HepG2 (cell line): ENCODE results near the gene KIF2C. TPM values are rescaled to one million over a fixed set of nuclear protein-coding genes. Genes with fewer than 3 reads are reported as not detected.

Experiments used
- ARNT2 ChIP-seq: sonication (generic); formaldehyde crosslinking; IDR thresholded peaks from 2 replicates; pipeline ENCODE4 v1.8.0; 2022; ENCODE audit warnings: mild to moderate bottlenecking, low read depth, missing genetic modification reagents, moderate library complexity
- ATF7 ChIP-seq, 2 experiments: fragments of 450-650 bp in 1 of 2; sonication (generic) in 1 of 2; formaldehyde crosslinking in 1 of 2; IDR thresholded peaks; 2 replicates each; pipeline versions ENCODE4 v1.4.0 to v1.6.1; 2016 to 2020; ENCODE audit warnings: antibody characterized with exemption in 1 of 2, mild to moderate bottlenecking in 1 of 2, missing genetic modification reagents in 1 of 2
- CC2D1A ChIP-seq: sonication (generic); formaldehyde crosslinking; IDR thresholded peaks from 2 replicates; pipeline ENCODE4 v1.8.1; 2023; ENCODE audit warnings: mild to moderate bottlenecking, missing genetic modification reagents
- GABPA ChIP-seq, 2 experiments: IDR thresholded peaks; 2 replicates each; pipeline ENCODE4 v1.6.1; 2011 to 2016; ENCODE audit warnings: low read depth in 2 of 2, low read length in 1 of 2, missing biosample characterization in 1 of 2, missing genetic modification characterization in 1 of 2
- HCFC1 ChIP-seq: fragments of 150-350 bp; IDR thresholded peaks from 2 replicates; pipeline ENCODE4 v1.6.1; 2014; ENCODE audit warnings: low read depth, low read length
- HHEX ChIP-seq: IDR thresholded peaks from 2 replicates; pipeline ENCODE4 v1.6.1; 2016; ENCODE audit warnings: control low read depth
- KAT8 ChIP-seq: IDR thresholded peaks from 2 replicates; pipeline ENCODE4 v1.6.1; 2016; ENCODE audit warnings: missing genetic modification reagents, missing compliant biosample characterization
- MEF2D ChIP-seq: sonication (generic); formaldehyde crosslinking; IDR thresholded peaks from 2 replicates; pipeline ENCODE4 v1.5.1; 2020; ENCODE audit warnings: mild to moderate bottlenecking, missing genetic modification reagents
- NONO ChIP-seq, 2 experiments: fragments of 450-650 bp in 1 of 2; sonication (generic) in 1 of 2; formaldehyde crosslinking in 1 of 2; IDR thresholded peaks in 1 of 2; conservative IDR thresholded peaks in 1 of 2; 2 replicates each; pipeline versions ENCODE4 v1.6.1 to v1.8.0; 2017 to 2022; ENCODE audit warnings: mild to moderate bottlenecking in 1 of 2, missing genetic modification reagents in 1 of 2, moderate library complexity in 1 of 2
- RARA ChIP-seq: IDR thresholded peaks from 2 replicates; pipeline ENCODE4 v1.6.1; 2016; ENCODE audit warnings: missing genetic modification reagents, missing compliant biosample characterization
- REXO4 ChIP-seq: sonication (generic); formaldehyde crosslinking; IDR thresholded peaks from 2 replicates; pipeline ENCODE4 v1.8.0; 2022; ENCODE audit warnings: missing genetic modification reagents, mild to moderate bottlenecking, borderline replicate concordance
- SATB2 ChIP-seq: sonication (generic); formaldehyde crosslinking; IDR thresholded peaks from 2 replicates; pipeline ENCODE4 v1.5.0; 2020; ENCODE audit warnings: missing genetic modification reagents
- SNAI1 ChIP-seq: sonication (generic); formaldehyde crosslinking; IDR thresholded peaks from 2 replicates; pipeline ENCODE4 v1.5.0; 2020; ENCODE audit warnings: mild to moderate bottlenecking, missing genetic modification reagents, borderline replicate concordance
- ZFP36L1 ChIP-seq: sonication (generic); formaldehyde crosslinking; IDR thresholded peaks from 2 replicates; pipeline ENCODE4 v1.8.0; 2022; ENCODE audit warnings: mild to moderate bottlenecking, missing genetic modification reagents, moderate library complexity
- ZNF773 ChIP-seq: sonication (generic); formaldehyde crosslinking; IDR thresholded peaks from 2 replicates; pipeline ENCODE4 v1.4.0; 2020; ENCODE audit warnings: missing genetic modification reagents, borderline replicate concordance
- ZNF800 ChIP-seq: sonication (generic); formaldehyde crosslinking; IDR thresholded peaks from 2 replicates; pipeline ENCODE4 v1.4.0; 2020; ENCODE audit warnings: missing genetic modification reagents
- ZSCAN20 ChIP-seq: sonication (generic); formaldehyde crosslinking; IDR thresholded peaks from 2 replicates; pipeline ENCODE4 v1.4.0; 2020; ENCODE audit warnings: missing genetic modification reagents, mild to moderate bottlenecking, borderline replicate concordance
- polyA plus RNA-seq, 8 experiments: library from polyadenylated mRNA; depleted of rRNA in 3 of 8; stranded (reverse) in 7 of 8; unstranded in 1 of 8; fragments of >200 nt; fragmentation: Illumina TruSeq in 4 of 8; extraction: Trizol in 4 of 8; gene quantifications; 2 replicates each; pipeline versions ENCODE4 v1.2.1 to v1.2.3, GENCODE V29; 2011 to 2016; ENCODE audit warnings: low read depth in 4 of 8, missing spikeins in 1 of 8, mixed read lengths in 1 of 8; ENCODE audit not compliant: insufficient read depth in 1 of 8
- total RNA-seq, 5 experiments: library from RNA; depleted of rRNA; stranded (reverse); fragments of >200 nt; fragmentation: Illumina TruSeq; extraction: Trizol; gene quantifications; 2 replicates each; pipeline ENCODE4 v1.2.3, GENCODE V29; 2016; ENCODE audit warnings: low read depth in 1 of 5
- TF ChIP-seq, protein P1 (sequence below): sonication (generic); formaldehyde crosslinking; IDR thresholded peaks from 2 replicates; pipeline ENCODE4 v1.5.1; 2020; ENCODE audit warnings: missing genetic modification reagents, mild to moderate bottlenecking, borderline replicate concordance
- TF ChIP-seq, protein P2 (sequence below): sonication (generic); formaldehyde crosslinking; conservative IDR thresholded peaks from 2 replicates; pipeline ENCODE4 v1.8.0; 2022; ENCODE audit warnings: low read depth, missing genetic modification reagents
- TF ChIP-seq, protein P3 (sequence below): sonication (generic); formaldehyde crosslinking; IDR thresholded peaks from 2 replicates; pipeline ENCODE4 v1.4.0; 2020; ENCODE audit warnings: missing genetic modification reagents, mild to moderate bottlenecking, borderline replicate concordance

KIF2C gene
- total and polyA plus RNA-seq, 2 of the 13 experiments (the other 11 are each of a cell fraction or from before 2014, with no cell fraction given), result 29.7 to 53.7 TPM

- peak; percentile 73 for TF ChIP-seq KAT8 (CRISPR knock-in tag)
- peak; percentile 62; the same call in 1 of the 2 replicates for TF ChIP-seq MEF2D (CRISPR knock-in tag)
- no peak for TF ChIP-seq HCFC1
- no peak for TF ChIP-seq ZNF773 (CRISPR knock-in tag)
- TF ChIP-seq, protein P1, sequence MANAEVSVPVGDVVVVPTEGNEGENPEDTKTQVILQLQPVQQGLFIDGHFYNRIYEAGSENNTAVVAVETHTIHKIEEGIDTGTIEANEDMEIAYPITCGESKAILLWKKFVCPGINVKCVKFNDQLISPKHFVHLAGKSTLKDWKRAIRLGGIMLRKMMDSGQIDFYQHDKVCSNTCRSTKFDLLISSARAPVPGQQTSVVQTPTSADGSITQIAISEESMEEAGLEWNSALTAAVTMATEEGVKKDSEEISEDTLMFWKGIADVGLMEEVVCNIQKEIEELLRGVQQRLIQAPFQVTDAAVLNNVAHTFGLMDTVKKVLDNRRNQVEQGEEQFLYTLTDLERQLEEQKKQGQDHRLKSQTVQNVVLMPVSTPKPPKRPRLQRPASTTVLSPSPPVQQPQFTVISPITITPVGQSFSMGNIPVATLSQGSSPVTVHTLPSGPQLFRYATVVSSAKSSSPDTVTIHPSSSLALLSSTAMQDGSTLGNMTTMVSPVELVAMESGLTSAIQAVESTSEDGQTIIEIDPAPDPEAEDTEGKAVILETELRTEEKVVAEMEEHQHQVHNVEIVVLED, result peak; percentile 73
- TF ChIP-seq ZFP36L1 (CRISPR knock-in tag), result peak; percentile 88; the same call in 1 of the 2 replicates
- TF ChIP-seq, protein P2, sequence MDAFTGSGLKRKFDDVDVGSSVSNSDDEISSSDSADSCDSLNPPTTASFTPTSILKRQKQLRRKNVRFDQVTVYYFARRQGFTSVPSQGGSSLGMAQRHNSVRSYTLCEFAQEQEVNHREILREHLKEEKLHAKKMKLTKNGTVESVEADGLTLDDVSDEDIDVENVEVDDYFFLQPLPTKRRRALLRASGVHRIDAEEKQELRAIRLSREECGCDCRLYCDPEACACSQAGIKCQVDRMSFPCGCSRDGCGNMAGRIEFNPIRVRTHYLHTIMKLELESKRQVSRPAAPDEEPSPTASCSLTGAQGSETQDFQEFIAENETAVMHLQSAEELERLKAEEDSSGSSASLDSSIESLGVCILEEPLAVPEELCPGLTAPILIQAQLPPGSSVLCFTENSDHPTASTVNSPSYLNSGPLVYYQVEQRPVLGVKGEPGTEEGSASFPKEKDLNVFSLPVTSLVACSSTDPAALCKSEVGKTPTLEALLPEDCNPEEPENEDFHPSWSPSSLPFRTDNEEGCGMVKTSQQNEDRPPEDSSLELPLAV (CRISPR knock-in tag), result no peak
- TF ChIP-seq, protein P3, sequence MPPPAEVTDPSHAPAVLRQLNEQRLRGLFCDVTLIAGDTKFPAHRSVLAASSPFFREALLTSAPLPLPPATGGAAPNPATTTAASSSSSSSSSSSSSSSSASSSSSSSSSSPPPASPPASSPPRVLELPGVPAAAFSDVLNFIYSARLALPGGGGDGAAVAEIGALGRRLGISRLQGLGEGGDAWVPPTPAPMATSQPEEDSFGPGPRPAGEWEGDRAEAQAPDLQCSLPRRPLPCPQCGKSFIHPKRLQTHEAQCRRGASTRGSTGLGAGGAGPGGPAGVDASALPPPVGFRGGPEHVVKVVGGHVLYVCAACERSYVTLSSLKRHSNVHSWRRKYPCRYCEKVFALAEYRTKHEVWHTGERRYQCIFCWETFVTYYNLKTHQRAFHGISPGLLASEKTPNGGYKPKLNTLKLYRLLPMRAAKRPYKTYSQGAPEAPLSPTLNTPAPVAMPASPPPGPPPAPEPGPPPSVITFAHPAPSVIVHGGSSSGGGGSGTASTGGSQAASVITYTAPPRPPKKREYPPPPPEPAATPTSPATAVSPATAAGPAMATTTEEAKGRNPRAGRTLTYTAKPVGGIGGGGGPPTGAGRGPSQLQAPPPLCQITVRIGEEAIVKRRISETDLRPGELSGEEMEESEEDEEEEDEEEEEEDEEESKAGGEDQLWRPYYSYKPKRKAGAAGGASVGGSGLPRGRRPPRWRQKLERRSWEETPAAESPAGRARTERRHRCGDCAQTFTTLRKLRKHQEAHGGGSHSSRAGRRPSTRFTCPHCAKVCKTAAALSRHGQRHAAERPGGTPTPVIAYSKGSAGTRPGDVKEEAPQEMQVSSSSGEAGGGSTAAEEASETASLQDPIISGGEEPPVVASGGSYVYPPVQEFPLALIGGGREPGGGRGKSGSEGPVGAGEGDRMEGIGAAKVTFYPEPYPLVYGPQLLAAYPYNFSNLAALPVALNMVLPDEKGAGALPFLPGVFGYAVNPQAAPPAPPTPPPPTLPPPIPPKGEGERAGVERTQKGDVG (CRISPR knock-in tag), result no peak
- TF ChIP-seq REXO4 (CRISPR knock-in tag), result no peak
- TF ChIP-seq RARA, result no peak
- TF ChIP-seq CC2D1A (CRISPR knock-in tag), result peak; percentile 63; the same call in 1 of the 2 replicates
- TF ChIP-seq ZNF800 (CRISPR knock-in tag), result no peak
- TF ChIP-seq HHEX (CRISPR knock-in tag), result no peak
- TF ChIP-seq ZSCAN20 (CRISPR knock-in tag), result no peak
- no peak for TF ChIP-seq SNAI1 (CRISPR knock-in tag)
- peak; percentile 71; the same call in 1 of the 2 replicates for TF ChIP-seq ARNT2 (CRISPR knock-in tag)
- 0 out of 2 replicates have a peak, but pooled peaks have one; percentile 17 for TF ChIP-seq NONO (IDR thresholded peaks at IDR 0.05)
- TF ChIP-seq NONO (CRISPR knock-in tag; conservative IDR thresholded peaks at IDR 0.05), result peak; percentile 84
- TF ChIP-seq SATB2, result no peak
- 0 out of 2 replicates have a peak, but pooled peaks have one; percentile 16 for TF ChIP-seq ATF7 (IDR thresholded peaks at IDR 0.05)
- no peak for TF ChIP-seq ATF7 (CRISPR knock-in tag; IDR thresholded peaks at IDR 0.05)
- TF ChIP-seq GABPA (IDR thresholded peaks at IDR 0.05; ENCODE audit: low read depth, low read length), result no peak
- TF ChIP-seq GABPA (CRISPR knock-in tag; IDR thresholded peaks at IDR 0.05; ENCODE audit: low read depth), result peak; percentile 42
These were observed 8.7 kb upstream of the KIF2C start, which contains the start of gene RNU5D-1 (continued) for GRCh38 chr1:44730741-44731512.
